Measurements from ENCODE around the gene PGBD5.

PGBD5 gene

DNA sequence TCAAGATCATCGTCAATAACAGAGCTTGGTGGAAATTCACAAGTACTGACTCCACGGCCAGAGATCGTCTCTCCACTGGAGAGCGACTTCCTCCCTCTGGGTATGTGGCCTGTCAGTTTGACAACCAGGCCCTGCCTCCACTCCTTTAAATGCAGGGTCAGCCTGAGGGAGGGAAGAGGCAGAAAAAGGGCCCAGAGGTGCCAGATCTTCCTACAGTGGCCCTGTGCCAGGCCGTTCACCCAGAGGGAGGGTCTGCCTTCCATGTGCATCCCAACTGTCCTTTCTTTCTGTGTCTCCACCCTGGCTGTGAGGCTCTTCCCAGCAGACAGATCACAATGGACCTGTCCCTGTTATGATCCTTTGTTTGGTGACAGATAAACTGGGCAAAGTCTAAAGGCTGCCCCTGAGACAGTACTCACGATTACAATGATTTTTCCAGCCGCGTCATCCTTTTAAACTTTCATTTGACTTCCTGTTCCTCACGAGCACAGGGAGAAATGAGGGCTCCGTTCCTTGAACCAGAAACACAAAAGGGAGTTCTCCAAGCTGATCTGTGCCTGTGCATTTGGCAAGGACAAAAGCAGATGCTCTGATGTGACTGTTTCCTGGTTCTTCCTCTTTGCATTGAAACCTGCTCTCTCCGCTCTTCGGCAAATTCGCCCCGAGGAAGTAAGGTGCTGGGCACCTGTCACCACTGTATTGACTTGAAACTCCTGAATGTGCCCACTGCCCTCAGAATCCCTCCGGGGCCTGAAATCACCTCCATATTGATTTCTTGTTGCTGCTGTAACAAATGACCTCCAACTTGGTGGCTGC lies 126.7 kb downstream of the PGBD5 start:
- no peak for DNase-seq

DNA sequence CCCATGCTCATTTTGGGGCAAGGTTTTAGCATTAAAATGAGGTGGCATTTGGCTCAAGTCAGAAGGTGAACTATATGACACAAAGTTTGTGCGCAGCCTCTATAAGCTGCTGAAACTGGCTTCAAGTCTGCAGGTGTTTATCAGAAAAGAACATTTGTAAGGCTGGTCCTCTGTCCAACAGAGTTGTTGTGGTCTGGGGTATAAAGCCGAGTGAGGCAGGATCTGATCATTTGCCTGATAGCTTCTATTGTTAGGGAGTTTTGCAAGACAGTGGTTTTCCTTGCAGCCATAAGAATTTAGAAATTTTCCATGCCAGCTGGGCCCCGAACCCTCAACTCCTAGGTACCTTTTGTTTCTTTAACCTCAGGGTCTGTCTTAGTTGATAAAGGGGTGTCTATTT lies 130.8 kb downstream of the PGBD5 start:
- DNase-seq: no peak

DNA sequence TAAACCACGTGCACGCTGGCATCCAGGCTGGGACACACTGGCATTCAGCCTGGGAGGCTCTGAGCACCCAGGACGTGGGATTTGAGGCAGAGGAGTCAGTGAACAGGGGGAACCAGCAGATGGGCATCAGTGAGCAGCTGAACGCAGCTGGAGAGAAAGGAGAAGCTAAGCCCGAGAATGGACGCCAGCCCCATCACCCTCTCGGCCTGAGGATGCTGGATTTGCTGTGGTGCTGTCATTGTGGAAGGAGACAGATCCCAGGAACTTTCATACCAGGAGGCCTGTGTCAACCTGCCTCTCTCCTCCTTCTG lies 132.8 kb downstream of the PGBD5 start:
- no peak for DNase-seq

DNA sequence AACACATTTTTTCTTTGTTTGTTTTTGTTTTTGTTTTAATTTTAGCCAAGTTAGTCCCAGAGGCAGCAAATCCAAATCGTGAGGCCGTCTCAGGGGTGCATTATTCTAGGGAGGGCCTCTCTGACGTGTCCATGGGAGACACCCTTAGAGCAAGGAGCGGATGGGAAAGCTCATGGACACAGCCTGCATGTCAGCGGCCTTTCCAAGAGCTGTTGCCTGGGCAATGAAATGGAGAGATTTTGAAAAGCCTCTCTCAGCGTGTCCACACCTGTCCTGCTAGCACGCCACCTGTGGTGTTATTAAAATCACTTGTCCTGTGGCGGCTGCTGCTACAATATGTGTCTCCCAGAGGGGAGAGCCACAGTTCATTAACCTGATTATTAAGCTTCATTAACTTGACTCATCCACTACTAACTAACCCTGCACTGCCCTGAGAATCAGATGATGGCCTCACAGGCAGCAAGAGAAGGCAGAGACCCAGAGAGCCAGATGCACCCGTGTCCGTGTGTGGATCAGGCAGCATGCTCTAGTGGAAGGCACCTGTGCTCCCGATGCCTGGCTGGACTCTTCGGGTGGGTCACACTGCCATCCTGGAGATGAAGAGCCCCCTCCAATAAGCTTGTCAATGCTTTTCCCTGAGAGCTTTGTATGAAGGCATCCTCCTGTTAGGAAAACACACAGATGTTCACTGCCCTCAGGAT lies 133.3 kb downstream of the PGBD5 start:
- no peak for DNase-seq

DNA sequence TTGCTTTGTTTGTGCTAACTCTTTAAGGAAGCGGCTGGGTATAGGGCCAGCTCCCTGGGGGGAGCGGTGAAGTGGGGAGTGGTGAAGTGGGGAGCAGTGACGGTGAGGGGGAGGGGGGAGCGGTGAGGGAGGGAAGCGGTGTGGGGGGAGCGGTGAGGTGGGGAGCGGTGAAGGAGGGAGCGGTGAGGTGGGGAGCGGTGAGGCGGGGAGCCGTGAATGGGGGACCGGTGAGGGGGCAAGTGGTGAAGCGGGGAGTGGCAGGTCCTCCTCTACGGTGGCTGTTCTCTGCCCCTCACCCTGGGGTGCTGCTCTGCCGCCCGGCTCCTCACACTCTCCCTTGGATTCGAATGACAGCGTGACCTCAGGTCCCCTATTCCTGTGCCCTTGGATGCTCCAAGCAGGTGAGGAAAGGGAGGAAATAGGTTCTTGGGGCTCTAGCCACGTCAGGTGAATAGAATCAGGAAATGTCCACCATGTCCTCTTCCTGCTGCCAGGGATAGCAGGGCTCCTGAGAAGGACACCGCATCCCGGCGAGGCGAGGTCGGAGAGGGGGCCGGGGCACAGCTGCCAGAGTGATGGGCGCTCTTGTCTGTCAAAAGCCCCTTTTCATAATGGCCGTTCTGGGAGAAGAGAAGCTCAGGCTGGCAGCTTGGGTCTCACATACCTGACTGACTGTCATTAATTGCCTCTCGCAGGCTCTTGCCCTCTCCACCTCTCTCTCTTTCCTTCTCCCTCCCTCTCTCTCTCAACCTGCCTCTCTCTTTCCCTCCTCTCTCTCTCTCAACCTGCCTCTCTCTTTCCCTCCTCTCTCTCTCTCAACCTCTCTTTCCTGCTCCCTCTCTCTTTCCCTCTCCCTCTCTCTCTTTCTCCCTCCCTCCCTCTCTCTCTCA lies 134.2 kb downstream of the PGBD5 start:
- DNase-seq: no peak

DNA sequence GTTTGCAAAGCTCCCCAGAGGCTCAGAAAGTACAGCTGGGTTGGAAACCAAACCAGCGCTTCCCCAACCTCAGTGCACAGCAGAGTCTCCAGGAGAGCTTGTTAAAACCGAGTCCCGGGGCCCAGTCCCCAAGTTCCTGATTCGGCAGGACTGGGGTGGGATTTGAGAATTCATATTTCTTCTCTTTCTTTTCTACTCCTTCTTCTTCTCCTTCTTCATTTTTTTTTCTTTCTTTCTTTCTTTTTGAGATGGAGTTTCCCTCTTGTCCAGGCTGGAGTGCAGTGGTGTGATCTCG lies 136.8 kb downstream of the PGBD5 start:
- no peak for DNase-seq

DNA sequence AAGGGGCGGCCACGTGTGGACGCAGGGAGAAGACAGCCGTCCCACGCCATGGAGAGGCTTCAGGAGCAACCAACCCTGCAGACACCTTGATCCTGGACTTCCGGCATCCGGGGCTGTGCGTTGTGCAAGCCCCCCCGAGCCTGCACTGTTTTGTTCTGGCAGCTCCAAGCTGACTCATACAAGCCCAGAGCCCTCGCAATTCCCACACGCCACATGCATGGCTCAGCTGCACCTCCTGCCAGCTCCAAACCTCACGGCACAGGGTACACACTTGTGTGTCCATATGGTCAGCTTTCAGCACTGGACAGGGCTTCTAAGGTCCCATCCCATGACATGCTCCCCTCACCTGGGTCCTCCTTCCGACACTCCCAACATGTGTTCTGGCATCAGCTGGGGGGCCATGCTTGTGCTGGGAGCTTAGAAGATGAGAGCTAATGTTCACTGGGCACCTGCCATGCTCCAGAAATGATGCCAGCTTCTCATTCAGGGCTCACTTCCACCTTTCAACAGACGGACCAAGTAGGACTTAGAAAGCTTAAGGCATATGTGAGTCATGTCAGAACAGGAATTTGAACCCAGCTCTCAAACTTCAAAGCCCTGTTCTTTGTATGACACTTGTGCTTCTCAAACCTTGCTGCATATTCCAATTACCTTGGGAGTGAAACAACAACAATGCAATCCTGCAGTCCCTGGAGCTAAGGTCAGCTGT lies 137.3 kb downstream of the PGBD5 start:
- no peak for DNase-seq

DNA sequence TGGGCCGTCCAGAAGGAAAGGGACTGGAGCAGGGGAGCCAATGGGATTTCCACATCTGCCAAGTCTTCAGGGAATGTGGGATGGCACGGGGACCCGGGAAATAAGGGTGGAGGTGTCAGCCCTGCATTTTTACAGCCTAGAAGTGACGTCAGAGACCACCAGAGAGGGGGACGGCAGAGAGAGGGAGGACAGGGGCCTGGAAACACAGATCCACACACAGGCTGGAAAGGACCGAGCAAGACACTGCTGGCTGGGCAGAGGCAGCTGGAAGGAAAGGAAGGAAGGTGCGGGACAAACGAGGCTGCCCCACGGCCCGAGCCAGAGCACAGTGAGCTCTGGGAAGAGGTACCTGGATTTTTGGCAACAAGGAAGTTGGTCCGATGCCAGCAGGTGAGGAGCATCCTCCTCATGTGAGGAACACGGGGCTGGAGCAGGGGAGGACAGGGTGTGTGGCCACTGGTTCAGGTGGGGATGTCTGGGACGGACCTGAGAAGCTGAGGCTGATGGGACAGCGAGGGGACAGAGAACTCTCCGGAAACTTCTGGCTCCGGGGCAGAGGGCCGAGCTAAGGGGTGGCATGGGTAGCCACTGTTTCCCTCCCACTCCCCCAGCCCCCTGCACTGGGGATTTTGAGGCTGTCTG lies 138.3 kb downstream of the PGBD5 start:
- DNase-seq: no peak

DNA sequence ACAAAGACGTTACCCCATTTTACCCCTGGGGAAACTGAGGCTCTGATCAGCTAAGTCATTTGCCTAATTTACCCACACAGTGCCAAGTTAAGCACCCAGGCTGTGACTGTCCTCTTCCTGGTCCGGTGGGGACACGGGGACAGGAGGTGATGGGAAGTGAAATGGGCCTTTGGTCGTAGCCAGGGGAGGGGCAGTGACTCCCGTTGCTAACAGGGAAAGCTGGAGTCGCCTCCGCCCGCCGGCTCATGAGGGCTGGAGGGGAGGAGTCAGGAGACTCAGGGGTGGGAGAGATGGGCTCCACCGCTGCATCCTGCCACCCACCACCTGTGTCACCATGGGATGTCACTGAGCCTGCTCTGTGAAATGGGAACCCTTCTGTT lies 139.3 kb downstream of the PGBD5 start:
- no peak for DNase-seq

DNA sequence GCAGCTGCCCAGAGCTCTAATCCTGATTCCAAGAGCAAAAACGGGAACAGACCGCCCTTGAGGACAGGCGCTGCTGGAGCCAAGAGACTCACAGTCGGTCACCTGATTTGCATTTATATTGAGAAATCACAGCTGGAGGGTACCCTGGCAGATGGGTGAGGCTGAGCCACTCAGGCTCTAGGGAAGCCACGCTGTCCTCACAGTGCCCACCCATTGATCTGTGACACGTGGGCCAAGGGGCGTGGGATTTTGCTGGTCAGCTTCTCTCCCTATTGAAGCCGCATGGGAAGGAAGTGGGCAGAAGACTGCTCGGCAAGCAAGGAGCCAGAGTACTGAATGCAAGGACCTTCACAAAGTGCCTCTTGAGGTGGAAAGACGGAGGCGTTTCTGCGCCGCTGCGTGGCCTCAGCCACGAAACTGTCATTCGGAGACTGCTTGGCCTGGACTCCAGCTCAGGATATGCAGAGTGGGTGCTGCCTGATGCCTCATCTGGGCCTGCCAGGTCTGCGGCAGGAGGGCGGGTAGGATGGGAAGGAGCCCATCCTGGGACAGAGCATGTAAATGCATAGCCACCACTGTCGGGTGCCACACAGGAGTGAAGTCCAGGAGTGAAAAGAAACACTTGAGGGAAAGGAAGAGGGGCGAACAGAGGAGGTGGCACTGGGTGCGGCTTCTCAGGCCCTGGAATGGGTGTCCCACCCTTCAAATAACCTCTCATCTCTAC lies 139.8 kb downstream of the PGBD5 start:
- DNase-seq: no peak

DNA sequence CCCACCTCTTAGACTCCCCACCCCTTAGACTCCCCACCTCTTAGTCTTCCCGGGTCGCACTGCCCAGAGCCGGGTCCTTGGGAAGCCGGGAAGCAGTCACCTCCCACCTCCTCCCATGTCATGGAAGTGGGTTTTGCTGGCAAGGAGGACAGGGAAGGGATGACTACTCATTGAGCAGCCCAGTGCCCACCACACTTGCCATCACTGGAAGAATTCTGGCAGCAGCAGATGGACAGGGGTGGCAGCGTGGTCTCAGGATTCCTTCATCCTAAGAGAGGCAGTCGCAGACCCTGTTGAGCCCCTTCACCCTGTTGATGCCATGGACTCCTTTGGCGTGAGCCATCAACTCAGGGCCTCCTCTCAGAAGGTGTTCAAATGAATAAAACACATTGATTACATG lies 140.8 kb downstream of the PGBD5 start:
- no peak for DNase-seq

DNA sequence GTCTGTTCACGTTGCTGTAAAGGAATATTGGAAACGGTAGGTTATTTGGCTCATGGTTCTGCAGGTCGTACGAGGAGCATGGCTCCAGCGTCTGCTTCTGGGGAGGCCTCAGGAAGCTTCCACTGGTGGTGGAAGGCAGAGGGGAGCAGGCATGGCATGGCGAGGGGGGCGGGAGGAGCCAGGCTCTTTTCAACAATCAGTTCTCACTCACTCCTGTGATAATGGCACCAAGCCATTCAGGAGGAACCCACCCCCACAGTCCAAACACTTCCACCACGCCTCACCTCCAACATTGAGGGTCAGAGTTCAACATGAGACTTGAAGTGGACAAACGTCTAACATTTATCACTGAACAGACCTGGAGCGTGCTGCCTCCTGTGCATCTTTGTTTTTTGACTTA lies 141.2 kb downstream of the PGBD5 start:
- no peak for DNase-seq

DNA sequence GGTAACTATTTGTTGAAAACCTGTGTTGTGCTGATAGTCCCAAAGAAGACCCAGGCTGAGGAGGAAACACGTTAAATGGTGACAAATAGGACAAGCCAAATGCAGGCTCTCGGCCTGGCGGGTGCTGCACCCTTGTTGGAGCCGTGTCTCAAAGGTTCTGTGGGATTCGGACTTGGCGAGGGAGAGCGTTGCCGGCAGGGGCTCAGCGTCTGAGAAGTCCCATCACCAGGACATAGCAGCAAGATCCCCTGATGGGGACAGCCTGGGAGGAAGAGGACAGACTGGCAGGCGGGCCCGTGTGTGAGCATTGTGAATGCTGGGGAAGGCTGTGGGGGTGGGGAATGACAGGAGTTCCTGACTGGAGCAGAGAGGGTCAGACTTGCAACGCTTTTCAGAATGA lies 142.5 kb downstream of the PGBD5 start:
- DNase-seq: no peak

DNA sequence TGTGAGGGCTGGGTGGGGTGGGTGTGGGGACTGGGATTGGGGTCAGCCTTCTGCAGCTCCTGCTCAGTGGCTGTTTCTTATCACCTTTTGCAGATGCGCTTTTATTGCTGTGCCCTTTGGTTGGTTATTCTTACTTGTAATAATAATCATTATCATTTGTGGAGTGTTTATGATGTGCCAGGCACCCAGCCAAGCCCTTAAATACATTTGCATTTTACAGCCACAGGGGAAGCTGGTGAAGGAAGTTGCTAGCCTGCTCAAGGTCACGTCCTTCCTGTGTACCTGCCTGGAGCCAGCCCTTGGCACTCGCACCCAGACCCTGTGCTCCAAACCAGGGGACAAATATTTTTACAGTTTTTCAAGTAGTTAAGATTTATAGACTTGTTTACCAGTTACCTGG lies 144.0 kb downstream of the PGBD5 start:
- DNase-seq: no peak

DNA sequence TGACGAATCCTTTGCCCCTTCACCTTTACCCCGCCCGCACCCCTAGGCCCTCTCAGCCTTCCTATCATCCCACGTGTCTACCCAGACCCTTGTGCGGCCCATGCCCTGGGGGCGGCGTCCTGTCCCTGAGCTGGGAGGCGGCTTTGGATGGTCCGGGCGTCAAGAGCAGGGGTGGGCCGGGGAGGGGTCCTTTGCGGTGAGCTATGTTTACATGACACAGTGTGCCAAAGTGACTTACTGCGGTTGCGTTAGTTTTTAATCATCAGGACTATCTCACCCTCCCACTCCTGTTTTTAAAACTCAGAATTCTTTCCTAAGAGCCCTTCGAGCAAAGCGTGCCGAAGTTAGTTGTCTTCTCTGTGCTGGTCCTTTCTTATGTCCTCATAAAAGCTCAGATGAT lies 144.6 kb downstream of the PGBD5 start:
- no peak for DNase-seq

DNA sequence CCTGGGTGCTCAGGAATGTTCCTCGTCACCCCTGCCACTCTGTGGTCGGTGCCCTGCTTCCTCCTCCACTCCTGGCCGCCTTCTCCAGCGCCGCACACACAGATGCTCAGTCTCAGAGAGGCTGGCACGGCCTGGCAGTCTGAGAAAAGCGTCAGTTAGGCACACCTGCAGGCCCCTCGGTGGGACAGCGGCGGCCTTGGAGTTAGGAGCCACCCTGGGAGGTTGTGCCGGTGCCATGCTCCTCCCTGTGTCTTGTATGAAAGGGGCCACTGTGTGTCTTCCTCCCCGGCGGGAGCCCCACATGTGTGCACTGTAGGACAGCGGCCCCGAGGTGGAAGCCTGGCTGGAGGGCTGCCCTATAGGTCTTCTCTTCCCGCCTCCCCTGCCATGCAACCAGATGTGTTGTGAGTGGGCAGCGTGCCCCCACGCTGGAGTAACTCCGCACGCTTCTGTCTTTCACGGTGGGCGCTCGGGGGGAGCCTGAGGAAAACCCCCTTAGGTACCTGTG lies 145.2 kb downstream of the PGBD5 start:
- DNase-seq: no peak

DNA sequence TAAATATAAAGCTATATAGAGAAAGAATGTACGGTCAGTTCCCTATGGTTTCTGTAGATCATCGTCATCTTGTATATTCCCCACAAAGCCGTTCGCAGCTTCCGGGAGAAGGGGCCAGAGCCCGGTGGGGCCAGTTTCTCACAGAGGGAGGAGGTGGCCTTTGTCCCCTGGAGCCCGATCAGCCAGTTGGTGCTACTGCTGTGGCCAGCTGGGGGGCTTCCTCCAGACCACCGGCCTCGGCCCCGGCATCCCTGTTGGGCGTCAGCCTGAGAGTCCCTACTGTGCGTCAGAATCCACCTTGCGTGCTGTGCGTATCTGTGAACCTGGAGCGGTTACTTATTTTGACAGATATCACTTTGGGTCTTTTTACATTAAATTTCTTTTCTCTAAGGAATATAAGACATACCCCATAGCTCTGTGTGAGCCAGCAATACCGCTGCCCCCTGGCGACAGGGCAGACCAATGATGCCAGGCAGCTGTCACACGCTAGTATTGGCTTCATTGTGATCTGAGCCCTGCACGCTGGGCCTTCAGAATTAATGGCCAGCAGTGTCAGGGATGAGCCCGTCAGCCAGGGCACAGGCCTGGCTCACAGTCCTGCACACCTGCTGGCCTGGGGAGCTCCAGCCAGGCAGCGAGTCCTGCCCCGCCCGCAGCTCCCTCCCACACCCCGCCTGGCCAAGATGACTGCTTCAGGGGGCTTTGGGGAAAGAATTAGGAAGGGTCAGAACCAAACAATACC lies 145.9 kb downstream of the PGBD5 start:
- DNase-seq: no peak

DNA sequence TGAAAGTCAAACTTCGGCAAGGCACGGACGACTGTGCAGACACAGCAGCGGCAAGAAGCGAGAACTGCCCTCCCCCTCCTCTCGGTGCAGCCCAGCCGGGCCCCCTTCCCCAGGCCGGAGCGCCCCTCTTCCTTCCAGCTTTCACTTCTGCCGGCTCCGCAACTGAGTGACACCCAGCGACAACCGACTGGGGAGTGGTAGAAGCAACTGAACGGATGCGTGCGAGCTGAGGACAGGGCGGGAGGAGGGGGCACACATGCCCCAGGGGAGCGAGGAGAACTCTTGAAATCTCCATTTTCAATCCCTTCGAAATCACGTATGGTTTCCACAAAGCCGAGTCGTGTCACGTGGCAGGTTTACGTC lies 146.6 kb downstream of the PGBD5 start:
- no peak for DNase-seq

DNA sequence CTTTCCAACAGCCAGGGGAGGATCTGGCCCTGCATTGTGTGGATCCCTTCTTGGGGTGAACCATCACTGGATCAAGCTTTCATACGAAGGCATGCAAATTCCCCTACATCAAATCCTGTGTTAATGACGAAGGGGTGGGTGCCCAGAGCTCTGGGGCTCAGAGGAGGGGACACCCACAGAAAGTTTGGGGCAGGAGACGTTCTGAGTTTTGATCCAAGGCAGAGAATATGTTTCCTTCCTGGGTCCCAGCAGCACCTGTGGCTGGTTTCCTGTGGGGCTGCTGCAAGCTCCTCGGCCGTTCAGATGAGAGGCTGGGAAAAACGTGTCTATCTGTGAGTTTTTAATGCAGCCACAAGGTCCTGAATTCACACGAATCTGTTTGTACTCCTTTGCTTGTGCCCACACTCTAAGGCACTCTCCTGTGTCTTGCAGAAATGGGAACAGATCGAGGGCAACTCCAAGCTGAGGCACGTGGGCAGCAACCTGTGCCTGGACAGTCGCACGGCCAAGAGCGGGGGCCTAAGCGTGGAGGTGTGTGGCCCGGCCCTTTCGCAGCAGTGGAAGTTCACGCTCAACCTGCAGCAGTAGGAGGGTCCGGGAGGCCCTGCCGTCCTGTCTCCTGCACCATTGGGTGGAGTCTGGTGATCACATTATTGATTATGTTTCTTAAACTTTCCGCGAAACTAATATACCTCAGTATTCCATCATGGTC lies 147.1 kb downstream of the PGBD5 start:
- no peak for DNase-seq

DNA sequence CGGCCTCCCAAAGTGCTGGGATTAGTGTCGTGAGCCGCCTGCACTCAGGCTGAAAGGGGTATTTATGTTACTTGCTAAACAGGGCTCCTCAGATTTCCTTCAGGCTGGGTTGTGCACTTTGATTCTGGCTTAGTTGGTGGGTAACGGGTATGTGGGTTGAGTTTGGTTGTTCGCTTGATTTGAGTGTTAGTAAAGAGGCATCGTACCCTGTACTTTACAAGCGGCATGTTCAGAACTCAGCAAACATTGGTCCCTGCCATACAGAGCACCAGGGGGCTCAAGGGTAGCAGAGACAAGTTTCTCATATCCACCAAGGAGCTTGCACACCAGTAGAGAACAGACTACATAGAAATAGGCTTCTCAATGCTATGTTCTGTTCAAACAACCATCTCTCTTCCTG lies 147.8 kb downstream of the PGBD5 start:
- DNase-seq: no peak
